GM18517 (cell line): Measurements from ENCODE around the gene NSRP1.
"Not testable (repeated sequence)": the region's sequence is repeated elsewhere in the genome, so short reads cannot be mapped to it uniquely, and the experiment has no call there.

Experiments
- ATAC-seq: cut with Tn5 transposase; IDR thresholded peaks from one replicate; pipeline ENCODE4 v1.9.1; 2021; ENCODE audit warnings: mild to moderate bottlenecking, moderate library complexity; ENCODE audit not compliant: unreplicated experiment

The NSRP1 gene

GRCh38 chr17:30176855-30177254, 60.2 kb downstream of the NSRP1 start:
- ATAC-seq: no peak

DNA sequence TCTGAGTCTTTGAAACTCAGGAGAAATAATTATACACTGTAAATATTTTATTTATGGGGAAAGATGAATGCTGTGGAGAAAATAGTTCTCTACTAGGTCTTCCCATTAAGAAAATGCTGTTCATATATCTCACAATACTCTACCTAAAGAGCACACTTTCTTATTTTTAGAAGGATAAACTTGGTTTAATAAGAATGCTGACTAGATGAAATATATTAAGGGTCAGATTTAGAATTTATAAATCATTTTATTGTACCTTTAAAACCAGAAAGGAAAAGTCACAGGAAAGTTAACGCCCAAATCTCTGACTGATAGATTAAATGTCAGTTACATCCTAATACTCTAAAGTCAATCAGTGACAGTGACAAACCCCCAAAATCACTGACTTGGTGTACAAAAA, 70.1 kb downstream of the NSRP1 start:
- ATAC-seq: no peak

GRCh38 chr17:30187573-30187972, 71.0 kb downstream of the NSRP1 start:
- ATAC-seq: no peak

DNA sequence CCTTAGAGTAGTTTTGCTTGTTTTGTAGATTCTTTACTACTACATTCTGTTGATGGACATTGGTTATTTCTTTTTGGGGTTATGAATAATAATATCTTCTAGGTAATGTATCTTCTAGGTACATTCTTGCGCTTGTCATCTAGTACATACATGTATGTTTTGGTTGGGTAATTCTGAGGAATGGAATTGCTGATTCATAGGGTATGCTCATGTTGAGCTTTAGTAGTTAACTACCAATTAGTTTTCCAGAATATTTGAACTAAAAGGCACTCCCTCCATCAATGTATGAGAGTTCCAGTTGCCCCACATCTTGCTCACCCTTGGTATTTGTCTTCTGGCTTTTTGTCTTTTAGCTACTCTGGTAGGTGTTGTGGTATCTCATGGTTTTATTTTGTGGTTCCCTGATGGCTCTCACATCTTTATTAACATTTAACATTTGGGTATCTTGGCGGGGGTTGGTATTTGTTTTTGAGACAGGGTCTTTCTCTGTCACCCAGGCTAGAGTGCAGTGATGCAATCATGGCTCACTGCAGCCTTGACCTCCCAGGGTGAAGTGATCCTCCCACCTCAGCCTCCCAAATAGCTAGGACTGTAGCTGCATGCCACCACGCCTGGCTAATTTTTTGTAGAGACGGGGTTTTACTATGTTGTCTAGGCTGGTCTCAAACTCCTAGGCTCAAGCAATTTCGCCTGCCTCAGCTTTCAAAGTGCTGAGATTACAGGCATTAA, 71.8 kb downstream of the NSRP1 start:
- no peak for ATAC-seq

GRCh38 chr17:30191072-30191471, 74.5 kb downstream of the NSRP1 start:
- no peak for ATAC-seq

DNA sequence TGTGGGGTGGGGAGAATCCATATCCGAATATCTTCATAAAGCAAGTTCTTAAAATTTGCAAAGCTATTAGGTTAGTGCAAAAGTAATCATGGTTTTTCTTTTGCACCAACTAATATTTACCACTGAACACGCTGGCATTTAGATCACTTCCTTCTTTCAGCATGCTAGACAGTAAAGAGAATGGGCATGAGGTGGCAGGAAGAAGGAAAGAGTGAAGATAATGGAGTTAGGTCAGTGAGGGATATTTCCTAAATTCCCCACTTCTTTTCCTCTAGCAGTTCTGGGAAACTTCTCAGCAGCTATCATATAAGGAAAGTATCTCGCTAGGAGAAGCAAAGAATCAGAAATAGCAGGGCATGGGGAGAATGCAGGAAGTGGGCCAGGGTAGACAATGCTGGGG, 79.9 kb downstream of the NSRP1 start:
- ATAC-seq: no peak

DNA sequence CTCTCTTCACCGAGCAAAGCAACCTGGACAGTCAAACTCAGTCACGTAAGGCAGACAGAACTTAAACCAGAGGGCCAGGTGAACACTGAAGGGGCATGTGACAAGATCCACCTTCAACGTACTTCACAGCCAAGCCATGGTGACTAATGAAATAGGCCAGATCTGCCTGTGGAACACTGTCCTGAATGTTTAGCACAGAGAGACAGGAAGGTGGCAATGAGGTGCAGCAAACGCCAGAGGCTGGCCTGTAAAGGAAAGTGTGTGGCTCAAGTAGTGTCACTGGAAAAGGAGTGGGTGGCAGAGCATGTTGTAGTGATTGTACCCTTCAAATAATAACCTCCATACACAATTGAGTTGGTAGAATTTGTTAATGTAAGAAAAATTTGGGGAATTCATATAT, 80.8 kb downstream of the NSRP1 start:
- no peak for ATAC-seq

DNA sequence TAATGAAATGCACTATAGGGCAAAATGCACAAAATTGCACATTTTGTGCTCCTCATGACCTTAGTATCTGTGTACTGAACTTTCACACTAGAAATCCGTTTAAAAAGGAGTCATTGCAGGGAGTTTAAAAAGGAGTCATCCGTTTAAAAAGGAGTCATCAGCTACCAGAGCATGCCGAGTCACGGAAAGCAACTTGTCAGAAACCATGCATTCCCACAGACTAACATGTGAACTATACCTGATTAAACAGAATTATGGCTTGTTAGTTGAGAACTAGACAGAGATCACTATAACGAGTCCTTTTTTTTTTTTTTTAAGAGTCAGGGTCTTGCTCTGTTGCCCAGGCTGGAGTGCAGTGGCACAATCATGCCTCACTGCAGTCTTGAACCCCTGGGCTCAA, 83.0 kb downstream of the NSRP1 start:
- ATAC-seq: no peak

DNA sequence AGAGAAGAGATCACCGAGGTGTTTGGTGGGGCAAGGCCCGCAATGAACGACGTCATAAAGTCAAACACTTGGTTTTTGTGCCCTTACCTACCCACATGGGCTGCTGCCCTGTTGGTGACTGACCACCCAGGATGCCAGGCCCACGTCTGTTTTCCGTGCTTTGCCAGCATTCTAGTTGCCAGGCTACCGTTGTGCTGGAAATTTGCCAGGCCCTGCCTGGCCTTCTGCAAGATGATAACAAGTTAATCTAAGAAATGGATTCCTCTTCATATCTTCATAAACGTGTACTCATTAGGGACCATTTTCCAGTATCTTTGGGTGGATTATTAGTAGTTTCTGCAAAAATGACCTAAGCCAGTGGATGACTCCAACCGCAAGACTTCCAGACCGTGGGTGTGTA, 83.5 kb downstream of the NSRP1 start:
- no peak for ATAC-seq

DNA sequence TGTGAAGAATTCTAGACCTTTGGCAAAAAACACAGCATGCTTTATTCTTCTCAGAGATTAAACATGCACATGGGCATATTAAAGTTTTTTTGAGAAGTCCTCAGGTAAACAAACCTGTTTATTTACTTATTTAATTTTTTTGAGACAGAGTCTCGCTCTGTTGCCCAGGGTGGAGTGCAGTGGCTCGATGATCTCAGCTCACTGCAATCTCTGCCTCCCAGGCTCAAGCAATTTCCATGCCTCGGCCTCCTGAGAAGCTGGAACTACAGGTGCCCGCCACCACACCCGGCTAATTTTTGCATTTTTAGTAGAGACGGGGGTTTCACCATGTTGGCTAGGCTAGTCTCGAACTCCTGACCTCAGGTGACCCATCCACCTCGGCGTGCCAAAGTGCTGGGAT, 84.0 kb downstream of the NSRP1 start:
- ATAC-seq: not testable (repeated sequence)

DNA sequence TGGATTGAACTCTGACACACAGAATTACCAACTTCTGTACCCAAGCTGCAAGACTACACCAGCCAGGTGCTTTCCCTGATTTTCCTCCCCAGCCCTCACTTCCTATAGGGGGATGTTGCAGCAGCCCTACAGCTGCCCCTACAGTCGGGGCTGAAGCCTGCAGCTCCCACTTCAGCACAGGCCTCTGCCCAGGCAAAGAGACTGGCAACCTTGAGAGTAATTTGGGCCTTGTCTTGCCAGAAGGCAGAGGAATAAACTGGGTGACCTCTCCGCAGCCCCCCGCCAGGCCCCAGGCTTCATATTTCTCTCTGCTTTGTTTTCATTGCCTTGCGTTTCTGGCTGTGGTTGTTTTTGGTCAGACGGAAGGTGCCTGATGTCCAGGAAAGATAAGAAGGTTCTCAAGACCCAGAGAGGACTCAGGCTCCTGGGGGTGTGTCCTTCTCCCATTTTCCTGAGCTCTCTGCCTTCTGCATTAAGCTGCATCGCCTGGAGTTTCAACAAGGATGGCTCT, 86.9 kb downstream of the NSRP1 start:
- no peak for ATAC-seq

DNA sequence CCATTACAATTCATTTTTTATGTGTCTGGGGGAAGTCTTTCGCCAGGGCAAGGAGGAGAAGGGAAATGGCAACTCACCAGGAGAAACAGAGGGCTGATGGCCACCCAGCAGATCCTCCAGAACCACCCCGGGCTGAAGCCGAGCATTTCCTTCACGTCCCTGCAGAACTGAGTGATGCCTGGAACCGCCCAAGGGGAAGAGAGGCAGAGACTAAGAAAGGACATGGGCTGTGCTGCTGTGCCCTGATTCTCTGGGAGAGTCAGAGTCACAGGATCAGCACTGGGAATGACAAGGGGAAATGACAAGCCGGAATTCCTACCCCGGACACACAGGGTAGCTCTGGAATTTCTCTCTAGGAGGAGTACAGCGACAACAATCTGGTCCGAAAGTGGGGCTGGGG, 91.0 kb downstream of the NSRP1 start:
- no peak for ATAC-seq

DNA sequence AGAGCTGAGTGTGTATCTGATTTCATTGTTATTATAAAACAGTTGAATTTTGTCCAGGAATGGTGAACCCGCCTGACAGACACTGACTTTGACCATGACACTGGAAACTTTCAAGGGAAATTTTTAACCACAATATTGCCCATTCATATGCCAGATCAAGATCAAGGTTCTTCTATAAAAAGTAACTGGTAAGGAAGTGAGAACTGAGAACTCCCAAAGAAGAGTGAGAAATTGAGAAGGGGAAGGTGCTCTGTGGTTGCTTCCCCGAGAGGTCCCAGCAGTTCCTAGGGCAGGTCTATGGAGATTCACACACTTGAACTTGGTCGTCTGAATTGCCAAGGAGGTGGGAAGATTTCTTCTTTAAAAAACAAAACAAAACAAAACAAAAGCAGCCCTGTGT, 91.6 kb downstream of the NSRP1 start:
- no peak for ATAC-seq

- no peak for ATAC-seq
Observed at GRCh38 chr17:30209930-30210329, 93.3 kb downstream of the NSRP1 start.

GRCh38 chr17:30210366-30210765, 93.8 kb downstream of the NSRP1 start:
- ATAC-seq: no peak

DNA sequence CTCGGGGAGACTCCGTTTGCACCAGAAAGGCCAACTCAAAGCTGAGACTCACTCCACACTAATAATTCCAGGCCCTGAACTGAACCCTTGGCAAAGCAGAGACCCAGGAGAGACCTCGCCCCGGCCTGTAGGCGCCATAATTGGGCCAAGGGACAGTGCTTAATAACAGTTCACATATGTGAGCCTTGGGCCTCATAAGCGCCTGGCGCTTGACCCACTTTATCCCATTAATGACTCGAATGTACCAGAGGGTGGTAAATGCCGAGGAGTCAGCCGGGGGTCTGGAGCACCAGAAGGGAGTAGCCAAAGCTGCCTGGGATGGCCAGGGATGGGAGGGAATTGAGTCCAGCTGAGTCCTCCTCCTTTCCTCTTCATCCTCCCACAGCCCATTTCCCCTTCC, 94.3 kb downstream of the NSRP1 start:
- ATAC-seq: no peak

GRCh38 chr17:30211371-30211770, 94.8 kb downstream of the NSRP1 start:
- no peak for ATAC-seq

DNA sequence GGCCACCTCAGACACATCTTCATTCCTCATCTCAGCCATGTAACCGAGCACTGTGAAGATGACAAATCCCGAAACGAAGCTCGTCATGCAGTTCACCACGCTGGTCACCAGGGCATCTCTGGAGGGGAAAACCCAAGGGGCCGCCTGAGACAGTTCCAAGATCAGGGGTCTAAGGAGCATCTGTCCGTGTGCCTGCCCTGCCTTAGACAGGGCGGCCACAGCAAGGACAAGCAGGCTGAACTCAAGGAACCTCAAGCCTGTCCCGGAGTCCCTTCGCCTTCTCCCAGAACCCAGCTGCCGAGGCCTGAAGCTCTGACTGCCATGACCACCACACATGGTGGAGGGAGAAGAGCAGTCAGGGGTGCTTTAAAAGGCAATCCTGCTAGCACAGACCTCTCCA, 96.1 kb downstream of the NSRP1 start:
- peak; percentile 74 for ATAC-seq

DNA sequence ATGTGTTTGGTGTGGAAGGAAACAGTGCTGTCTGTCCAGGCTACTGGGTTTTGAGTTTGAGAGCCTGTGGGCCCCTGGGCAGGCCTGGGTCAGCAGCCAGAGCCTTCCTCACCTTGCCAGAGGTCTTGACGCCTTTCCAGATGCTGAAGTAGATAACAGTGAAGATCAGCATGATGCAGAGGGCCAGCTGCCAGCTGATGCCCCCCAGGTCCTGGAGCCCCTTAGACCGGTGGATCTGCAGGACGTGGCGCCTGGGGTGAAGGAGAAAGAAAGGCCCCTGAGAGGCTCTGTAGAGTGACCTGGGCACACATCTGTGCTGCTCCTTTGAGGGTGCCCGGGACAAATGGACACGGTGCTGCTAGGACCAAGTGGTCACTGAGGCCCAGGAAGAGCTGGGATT, 100.4 kb downstream of the NSRP1 start:
- ATAC-seq: no peak

GRCh38 chr17:30217746-30218245, 101.2 kb downstream of the NSRP1 start:
- no peak for ATAC-seq

DNA sequence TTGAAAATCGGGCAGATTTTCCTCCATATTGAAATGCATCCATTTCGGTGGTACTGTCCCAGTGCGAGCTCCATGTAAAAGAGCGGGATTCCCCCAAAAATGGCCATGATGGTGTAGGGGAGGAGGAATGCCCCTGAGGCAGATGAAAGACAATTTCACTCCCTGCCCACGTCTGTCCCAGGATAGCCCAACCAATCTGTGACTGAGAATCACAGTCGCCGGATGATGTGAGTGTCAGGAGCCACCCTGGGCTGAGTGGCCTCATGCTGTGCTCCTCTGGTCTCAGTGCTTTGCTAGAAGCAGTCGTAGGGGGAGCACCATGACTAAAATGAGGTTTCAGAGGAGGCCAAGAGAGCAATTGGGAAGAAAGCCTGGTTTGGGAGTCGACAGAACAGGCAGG, 102.2 kb downstream of the NSRP1 start:
- no peak for ATAC-seq

GRCh38 chr17:30219315-30219714, 102.7 kb downstream of the NSRP1 start:
- ATAC-seq: no peak

DNA sequence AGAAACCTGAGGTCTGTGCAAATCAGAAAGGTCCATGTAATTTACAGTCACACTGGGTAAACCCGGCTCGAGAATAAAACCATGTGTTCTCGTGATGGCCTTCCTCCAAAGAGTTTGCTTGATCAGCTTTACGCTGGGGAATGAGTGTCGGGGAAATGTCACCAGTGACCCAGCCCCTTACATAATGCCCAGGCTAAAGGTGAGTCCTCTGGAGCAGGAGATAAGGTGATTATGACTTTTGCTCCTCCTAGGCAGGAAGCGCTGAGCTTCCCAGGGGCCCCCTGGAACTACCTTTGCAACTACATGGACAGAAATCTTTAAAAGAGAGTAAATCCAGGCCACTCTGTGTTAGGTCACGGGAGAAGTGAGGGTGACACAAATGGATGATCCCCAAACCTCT, 103.2 kb downstream of the NSRP1 start:
- ATAC-seq: no peak
